Adrenal gland (tissue), 12 donors: ENCODE data around the gene ZNF26. TPM values are rescaled to one million over a fixed set of nuclear protein-coding genes. Genes with fewer than 3 reads are reported as not detected.

ENCODE experiments used
- DNase-seq, 7 donors: peaks; one replicate each; pipeline ENCODE4 v3.0.0-alpha.2; 2019 to 2020
- H3K27ac ChIP-seq, 5 donors: fragments of 200-600 bp; sonication (generic) in 4 of 5; 1 replicate in 3 of 5; 2 replicates in 2 of 5; pipeline versions ENCODE4 v1.5.1 to v1.8.0; 2016 to 2020; ENCODE audit warnings: mild to moderate bottlenecking in 1 of 5
- H3K27me3 ChIP-seq: fragments of 200-600 bp; 2 replicates; pipeline ENCODE4 v1.8.0; 2021
- H3K36me3 ChIP-seq, 2 donors: fragments of 200-600 bp; replicated peaks in 1 of 2; 1 replicate in 1 of 2; 2 replicates in 1 of 2; pipeline versions ENCODE4 v1.5.1 to v1.8.0; 2018 to 2022
- H3K4me1 ChIP-seq, 2 donors: fragments of 200-600 bp; replicated peaks in 1 of 2; 1 replicate in 1 of 2; 2 replicates in 1 of 2; pipeline versions ENCODE4 v1.5.1 to v1.8.0; 2018 to 2021
- H3K4me3 ChIP-seq, 4 donors: fragments of 200-600 bp; sonication (generic) in 3 of 4; one replicate each; pipeline ENCODE4 v1.5.1; 2016 to 2018
- H3K9me3 ChIP-seq, 3 donors: fragments of 200-600 bp; sonication (generic) in 1 of 3; replicated peaks in 1 of 3; 1 replicate in 2 of 3; 2 replicates in 1 of 3; pipeline versions ENCODE4 v1.5.1 to v1.8.0; 2016 to 2021
- POLR2A ChIP-seq, 2 donors: fragments of 450-650 bp; IDR thresholded peaks; one replicate each; pipeline ENCODE4 v1.6.1; 2017; ENCODE audit warnings: antibody characterized with exemption in 2 of 2, mild to moderate bottlenecking in 2 of 2, moderate library complexity in 1 of 2
- WGBS, 4 donors: extraction: QIAGEN DNeasy Blood & Tissue Kit in 2 of 4; methylation state at CpG; one replicate each; pipeline versions ENCODE4 v1.1.5 to v1.1.7; 2013 to 2017; 5-methylcytosine and 5-hydroxymethylcytosine counted together
- intact Hi-C, 2 donors: fragments of 100-400 bp; cut with DNase I; formaldehyde crosslinking; loops; one replicate each; pipeline versions ENCODE4 v1.14.1 to v1.15.0; 2022 to 2023
- polyA plus RNA-seq, 3 donors: library from polyadenylated mRNA; stranded (reverse); fragments of 200-250 nt in 2 of 3; fragments of 350-450 nt in 1 of 3; fragmentation: Illumina TruSeq in 1 of 3; extraction: RNeasy Lipid Tissue Mini Kit (QIAGEN cat#74804) in 1 of 3; gene quantifications; one replicate each; pipeline ENCODE4 v1.2.3, GENCODE V29; 2013 to 2014
- total RNA-seq, 9 donors: library from RNA; depleted of rRNA in 4 of 9; stranded (reverse); fragments of >200 nt in 4 of 9; fragments of 120-200 nt in 1 of 9; fragmentation: NEBNext Ultra II Directional in 1 of 9; extraction: Animal tissue kit (Norgen Biotek cat#: 25700) in 1 of 9; gene quantifications; one replicate each; pipeline versions ENCODE4 v1.1.0 to v1.2.4, GENCODE V29; 2013 to 2023
- TF ChIP-seq, protein P1 (sequence below), 6 experiments: fragments of 450-650 bp in 4 of 6; fragments of 200-600 bp in 2 of 6; sonication (generic) in 1 of 6; IDR thresholded peaks; 1 replicate in 5 of 6; 2 replicates in 1 of 6; pipeline versions ENCODE4 v1.5.1 to v1.8.0; 2016 to 2021; ENCODE audit warnings: antibody characterized with exemption in 6 of 6, mild to moderate bottlenecking in 2 of 6, moderate library complexity in 1 of 6
- donor health status: healthy with polysubstance abuse.
- donor health status: Bipolar disorder and iron deficiency.
- donor health status: DM: yes; HTN: yes; CAD: no.
- donor health status: DM: no; HTN: no; CAD: no.
- donor health status: DM: no; HTN: no; CAD: no.
- donor health status: DM: yes; HTN: yes; CAD: no.

The ZNF26 gene
- total and polyA plus RNA-seq, 12 donors = 1.1 to 13.4 (median 8.9) TPM

DNA sequence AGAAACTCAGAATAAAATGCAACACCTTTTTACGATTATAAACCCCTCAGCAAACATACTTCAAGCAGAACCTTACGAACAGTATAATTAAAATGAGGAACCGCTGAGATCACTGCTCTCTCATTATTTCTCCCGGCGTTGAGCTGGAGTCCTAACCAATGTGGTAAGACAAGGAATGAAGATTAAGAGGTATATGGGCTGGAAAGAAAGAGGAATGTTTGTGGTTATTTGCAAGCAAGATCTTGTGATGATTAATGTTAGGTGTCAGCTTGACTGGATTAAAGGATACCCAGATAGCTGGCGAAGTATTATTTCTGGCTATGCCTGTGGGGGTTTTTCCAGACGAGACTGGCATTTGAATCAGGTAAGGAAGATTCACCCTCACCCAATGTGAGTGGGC lies 40.8 kb downstream of the ZNF26 start:
- H3K4me1 ChIP-seq = no peaks in the 10 kb centered on the region
- no peak for DNase-seq
- no peaks in the 10 kb centered on the region for H3K27me3 ChIP-seq
- no peak overlapping the region for H3K27ac ChIP-seq
- TF ChIP-seq, protein P1, sequence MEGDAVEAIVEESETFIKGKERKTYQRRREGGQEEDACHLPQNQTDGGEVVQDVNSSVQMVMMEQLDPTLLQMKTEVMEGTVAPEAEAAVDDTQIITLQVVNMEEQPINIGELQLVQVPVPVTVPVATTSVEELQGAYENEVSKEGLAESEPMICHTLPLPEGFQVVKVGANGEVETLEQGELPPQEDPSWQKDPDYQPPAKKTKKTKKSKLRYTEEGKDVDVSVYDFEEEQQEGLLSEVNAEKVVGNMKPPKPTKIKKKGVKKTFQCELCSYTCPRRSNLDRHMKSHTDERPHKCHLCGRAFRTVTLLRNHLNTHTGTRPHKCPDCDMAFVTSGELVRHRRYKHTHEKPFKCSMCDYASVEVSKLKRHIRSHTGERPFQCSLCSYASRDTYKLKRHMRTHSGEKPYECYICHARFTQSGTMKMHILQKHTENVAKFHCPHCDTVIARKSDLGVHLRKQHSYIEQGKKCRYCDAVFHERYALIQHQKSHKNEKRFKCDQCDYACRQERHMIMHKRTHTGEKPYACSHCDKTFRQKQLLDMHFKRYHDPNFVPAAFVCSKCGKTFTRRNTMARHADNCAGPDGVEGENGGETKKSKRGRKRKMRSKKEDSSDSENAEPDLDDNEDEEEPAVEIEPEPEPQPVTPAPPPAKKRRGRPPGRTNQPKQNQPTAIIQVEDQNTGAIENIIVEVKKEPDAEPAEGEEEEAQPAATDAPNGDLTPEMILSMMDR (IDR thresholded peaks at IDR 0.05) = no peak
- no peak for TF ChIP-seq POLR2A (IDR thresholded peaks at IDR 0.05)
- intact Hi-C loops = no loop called here
- WGBS, 4 donors = 91 to 93% (median 93%) methylated on average over 7 of the region's 7 CpGs
- peaks cover 0 to 16% (median 0%) of the 10 kb centered on the region in 3 donors for H3K9me3 ChIP-seq
- no peaks in the 10 kb centered on the region for H3K36me3 ChIP-seq
- H3K4me3 ChIP-seq = no peak overlapping the region

DNA sequence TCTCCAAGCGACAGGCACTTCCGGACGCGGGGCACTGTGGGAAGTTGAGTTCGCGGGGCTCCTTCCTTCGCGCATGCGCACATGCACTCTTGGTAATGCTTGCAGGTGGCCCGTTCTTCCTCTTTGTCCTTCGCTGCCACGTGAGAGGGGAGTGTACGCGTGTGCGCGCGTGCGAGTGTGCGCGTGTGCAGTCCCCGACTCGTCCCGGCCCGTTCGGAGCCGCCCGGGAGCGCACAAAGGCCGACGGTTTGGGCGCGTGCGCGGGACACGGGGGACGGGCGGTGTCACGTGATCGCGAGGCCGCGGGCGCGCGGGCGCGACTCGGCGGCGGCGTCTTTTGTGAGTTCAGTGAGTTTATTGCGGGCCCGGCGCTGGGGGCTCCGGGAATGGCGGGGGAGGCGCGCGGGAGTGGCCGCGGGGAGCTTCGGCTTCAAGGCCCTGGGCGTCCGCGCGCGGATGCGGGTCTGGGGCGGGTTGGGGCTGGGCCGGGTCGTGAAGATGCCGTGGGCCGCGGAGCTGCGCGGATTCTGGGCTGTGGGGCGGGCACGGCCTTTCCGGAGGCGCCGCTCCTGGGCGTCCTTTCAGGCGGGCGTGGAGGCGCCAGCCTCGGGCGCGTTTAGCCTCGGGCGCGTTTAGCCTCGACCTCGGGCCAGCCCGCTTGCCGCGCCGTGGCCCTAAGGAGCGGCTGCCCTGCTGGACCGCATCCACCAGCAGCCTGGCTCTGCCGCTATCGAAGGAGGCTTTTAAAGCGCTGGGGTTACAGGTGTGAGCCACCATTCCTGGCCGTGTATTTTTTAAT lies 51.2 kb downstream of the ZNF26 start, which contains the start of gene ZNF84:
ZNF84 (plus strand) TSS at position 303 of the 799 bp plus-strand sequence. CDS start 3,959 bp downstream, outside the sequence.
- H3K27me3 ChIP-seq = no peaks in the 10 kb centered on the region
- H3K4me1 ChIP-seq = peaks cover 7 to 12% of the 10 kb centered on the region in 2 donors
- peaks cover 0 to 33% (median 25%) of the 10 kb centered on the region in 3 donors for H3K9me3 ChIP-seq
- intact Hi-C loops = no loop called here
- H3K4me3 ChIP-seq = peak within 1 kb of the TSS; percentile 18 to 85 (median 74)
- H3K27ac ChIP-seq = peak within 1 kb of the TSS; percentile 76 to 98 (median 96)
- peaks cover 0 to 1% of the 10 kb centered on the region in 2 donors for H3K36me3 ChIP-seq
- WGBS, 4 donors = 0 to 1% (median 1%) methylated on average over 20 to 103 of the region's 103 CpGs
- TF ChIP-seq, protein P1 (IDR thresholded peaks at IDR 0.05) = peak in 1 of 6 experiments; percentile 11
- peak; percentile 52 to 76 for TF ChIP-seq POLR2A (IDR thresholded peaks at IDR 0.05)
- peak; percentile 96 to 99 (median 98) for DNase-seq

DNA sequence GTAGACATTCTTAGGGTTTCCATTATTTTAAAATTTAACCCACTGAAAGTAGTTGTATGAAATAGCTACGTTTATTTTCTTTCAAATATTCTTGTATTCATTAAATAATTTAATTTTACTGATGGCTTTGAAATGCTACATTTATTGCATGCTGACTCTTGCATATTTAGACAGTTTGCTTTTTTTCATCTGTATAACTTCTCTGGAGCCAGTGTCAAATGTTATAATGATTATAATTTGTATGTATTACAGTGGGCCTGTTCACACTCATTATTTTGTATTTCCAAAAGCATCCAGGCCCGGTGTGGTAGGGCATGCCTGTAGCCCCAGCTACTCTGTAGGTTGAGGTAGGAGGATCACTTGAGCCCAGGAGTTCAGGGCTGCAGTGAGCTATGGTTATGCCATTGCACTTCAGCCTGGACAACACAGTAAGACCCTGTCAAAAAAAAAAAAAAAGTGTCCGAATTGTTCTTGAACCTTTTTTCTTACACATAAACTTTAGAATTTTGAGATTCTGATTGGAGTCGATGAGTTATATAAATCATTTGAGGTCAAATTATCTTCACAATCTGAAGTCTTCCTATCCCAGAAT lies 52.0 kb downstream of the ZNF26 start:
- TF ChIP-seq, protein P1 (IDR thresholded peaks at IDR 0.05) = no peak
- no peak for TF ChIP-seq POLR2A (IDR thresholded peaks at IDR 0.05)
- no peaks in the 10 kb centered on the region for H3K27me3 ChIP-seq
- peak overlapping the region in 4 of 5 donors; percentile 76 to 98 (median 96) for H3K27ac ChIP-seq
- H3K4me1 ChIP-seq = peaks cover 7 to 12% of the 10 kb centered on the region in 2 donors
- H3K4me3 ChIP-seq = peak overlapping the region in 2 of 4 donors; percentile 84 to 85
- peaks cover 0 to 9% of the 10 kb centered on the region in 2 donors for H3K36me3 ChIP-seq
- 47 to 53% (median 52%) methylated on average over 4 of the region's 4 CpGs for WGBS, 4 donors
- peaks cover 0 to 42% (median 28%) of the 10 kb centered on the region in 3 donors for H3K9me3 ChIP-seq
- no peak for DNase-seq
- intact Hi-C loops = no loop called here

DNA sequence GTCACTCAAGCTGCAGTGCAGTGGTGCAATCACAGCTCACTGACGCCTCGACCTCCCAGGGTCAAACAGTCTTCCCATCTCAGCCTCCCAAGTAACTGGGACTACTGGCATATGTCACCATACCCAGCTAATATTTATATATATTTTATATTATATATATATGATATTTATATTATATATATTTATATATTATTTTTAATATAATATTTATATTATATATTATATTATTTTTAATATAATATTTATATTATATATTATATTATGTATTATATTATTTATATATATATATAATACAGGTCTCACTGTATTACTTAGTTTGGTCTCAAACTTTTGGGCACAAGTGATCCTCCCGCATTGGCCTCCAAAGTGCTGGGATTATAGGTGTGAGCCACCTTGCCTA lies 60.5 kb downstream of the ZNF26 start:
- intact Hi-C loops = no loop called here
- no peak overlapping the region for H3K4me3 ChIP-seq
- 98 to 100% (median 98%) methylated on average over 3 of the region's 3 CpGs for WGBS, 4 donors
- H3K27me3 ChIP-seq = no peaks in the 10 kb centered on the region
- peaks cover 7 to 95% (median 25%) of the 10 kb centered on the region in 3 donors for H3K9me3 ChIP-seq
- peaks cover 0 to 52% of the 10 kb centered on the region in 2 donors for H3K36me3 ChIP-seq
- H3K27ac ChIP-seq = no peak overlapping the region
- TF ChIP-seq, protein P1 (IDR thresholded peaks at IDR 0.05) = no peak
- TF ChIP-seq POLR2A (IDR thresholded peaks at IDR 0.05) = no peak
- H3K4me1 ChIP-seq = no peaks in the 10 kb centered on the region
- DNase-seq = no peak
